ENCODE results near the gene CELF3.

DNA sequence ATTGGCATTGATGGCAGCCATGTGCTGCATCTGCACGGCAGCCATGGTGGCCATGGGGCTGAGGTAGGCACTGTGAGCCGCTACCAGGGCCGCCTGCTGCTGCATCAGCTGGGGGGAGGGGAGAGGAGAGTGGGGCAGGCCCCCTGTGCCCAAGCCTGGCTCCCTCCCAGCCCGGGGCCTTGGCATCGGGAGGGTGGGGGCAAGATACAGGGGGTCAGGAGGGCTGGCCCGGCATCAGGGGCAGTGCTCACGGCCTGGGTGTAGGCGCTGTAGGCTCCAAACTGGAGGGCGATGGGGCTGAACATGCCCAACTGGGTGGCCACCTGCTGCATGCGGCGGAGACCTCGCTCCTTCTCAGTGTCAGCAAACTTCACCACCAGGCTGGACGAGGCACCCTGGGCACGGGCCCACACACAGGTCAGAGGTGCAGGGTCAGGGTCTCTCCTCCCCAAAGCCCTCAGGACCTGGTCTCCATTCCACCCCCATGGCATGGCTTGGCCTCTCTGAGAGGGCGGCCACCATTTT, 9.0 kb downstream of the CELF3 start:
- TF ChIP-seq, protein P1, sequence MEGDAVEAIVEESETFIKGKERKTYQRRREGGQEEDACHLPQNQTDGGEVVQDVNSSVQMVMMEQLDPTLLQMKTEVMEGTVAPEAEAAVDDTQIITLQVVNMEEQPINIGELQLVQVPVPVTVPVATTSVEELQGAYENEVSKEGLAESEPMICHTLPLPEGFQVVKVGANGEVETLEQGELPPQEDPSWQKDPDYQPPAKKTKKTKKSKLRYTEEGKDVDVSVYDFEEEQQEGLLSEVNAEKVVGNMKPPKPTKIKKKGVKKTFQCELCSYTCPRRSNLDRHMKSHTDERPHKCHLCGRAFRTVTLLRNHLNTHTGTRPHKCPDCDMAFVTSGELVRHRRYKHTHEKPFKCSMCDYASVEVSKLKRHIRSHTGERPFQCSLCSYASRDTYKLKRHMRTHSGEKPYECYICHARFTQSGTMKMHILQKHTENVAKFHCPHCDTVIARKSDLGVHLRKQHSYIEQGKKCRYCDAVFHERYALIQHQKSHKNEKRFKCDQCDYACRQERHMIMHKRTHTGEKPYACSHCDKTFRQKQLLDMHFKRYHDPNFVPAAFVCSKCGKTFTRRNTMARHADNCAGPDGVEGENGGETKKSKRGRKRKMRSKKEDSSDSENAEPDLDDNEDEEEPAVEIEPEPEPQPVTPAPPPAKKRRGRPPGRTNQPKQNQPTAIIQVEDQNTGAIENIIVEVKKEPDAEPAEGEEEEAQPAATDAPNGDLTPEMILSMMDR (IDR thresholded peaks at IDR 0.05), result no peak
- TF ChIP-seq EZH2 (IDR thresholded peaks at IDR 0.05; ENCODE audit: borderline replicate concordance, insufficient read depth, low read depth, low read length, poor library complexity, severe bottlenecking), result no peak
